CD4-positive, alpha-beta T cell treated with Interferon alpha-2 for 1 hour (primary cell): Measurements from ENCODE around the gene NABP1.

Source experiments
- DNase-seq, 2 donors: peaks; one replicate each; pipeline ENCODE4 v3.0.0-alpha.2; 2020 to 2022

Gene NABP1

DNA sequence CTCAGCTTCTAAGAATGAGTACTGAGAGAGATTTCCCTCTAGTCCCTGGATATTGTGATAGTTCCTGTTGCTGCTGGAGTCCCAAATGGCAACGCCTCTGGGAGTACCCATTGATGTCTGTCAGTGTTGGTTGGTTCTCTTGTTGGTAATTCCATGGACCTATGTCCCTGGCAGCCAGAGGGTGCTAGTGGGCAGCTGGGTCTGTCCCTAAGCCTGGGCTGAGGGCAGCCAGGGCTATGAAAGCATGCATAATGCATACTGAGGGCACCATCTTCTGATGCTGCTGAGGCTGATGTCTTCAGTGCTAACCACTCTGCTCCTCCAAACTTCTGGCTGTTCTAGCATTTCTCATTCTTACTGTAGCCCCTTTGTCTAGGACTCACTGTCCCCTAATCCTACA, 35.9 kb downstream of the NABP1 start:
- no peak for DNase-seq

DNA sequence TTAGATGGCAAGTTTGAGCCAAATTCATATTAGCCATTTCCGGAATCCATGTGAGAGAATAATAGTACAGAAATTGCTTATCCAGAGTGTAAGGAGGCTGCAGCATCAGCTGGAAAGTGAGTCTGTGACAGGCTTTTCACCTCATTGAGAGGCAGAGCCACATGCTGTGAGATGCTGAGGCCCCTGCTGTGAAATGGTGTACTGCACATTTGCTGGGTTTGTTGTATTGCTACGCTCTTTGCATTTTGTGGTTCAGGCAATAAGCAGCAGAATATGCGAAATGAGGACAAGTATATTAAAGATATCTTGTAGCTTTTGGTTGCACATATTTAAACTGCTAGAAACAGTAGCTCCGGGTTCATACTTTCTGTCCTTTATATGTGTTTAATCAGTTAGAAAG, 37.0 kb downstream of the NABP1 start:
- no peak for DNase-seq

DNA sequence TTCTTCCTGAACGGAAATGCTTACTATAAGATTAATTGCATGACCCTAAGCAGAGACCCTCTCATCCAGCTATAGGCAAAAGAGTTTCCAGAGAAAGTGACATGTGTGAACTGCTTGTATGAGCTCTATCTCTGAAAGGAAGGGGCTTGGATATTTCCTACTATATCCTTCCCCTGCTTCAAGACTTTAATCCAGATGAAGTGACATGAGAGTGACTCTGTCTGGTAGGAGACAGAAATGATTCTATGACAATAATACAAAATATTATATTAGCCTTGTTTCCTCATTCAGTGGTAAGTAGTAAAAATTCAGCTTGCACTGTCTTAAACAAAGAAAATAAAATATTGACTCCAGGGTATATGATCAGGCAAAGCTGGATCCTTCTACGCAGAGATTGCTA, 37.5 kb downstream of the NABP1 start:
- no peak for DNase-seq

DNA sequence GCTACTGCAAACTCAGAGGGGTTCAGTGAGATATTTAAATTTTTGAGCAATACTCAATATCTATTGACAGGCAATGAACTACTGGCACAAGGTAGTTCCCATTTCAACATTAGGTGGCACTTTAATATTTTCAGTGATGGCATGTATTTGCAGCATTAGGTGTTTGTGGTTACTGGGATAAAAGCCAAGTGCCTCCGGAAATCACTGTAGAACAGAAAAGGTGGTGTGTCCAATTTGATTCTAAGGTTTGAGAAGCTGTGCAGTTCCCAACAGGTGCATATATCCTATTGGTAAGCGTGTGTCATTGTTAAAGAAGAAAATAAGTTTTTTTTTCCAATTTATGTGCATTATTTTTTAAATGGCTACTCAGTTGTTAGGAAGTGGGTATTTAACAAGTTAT, 41.3 kb downstream of the NABP1 start:
- no peak for DNase-seq

DNA sequence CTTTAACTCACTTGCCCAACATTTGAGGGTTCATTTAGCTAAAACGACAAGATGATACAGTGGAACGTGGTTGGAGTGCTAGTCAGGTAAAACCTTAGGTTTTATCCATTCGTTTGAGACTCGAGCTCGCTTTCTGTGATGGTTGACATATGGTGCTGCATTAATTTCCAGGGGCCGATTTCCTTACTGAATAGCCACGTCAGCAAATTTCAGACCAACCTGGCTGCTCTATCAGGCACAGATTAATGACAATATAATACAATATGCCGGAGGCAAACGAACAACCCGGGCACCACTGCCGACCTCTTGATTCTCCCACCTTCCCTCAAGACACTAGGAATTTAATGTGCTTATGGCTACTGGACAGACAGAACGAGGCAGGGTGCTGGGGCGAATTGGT, 42.0 kb downstream of the NABP1 start:
- no peak for DNase-seq

DNA sequence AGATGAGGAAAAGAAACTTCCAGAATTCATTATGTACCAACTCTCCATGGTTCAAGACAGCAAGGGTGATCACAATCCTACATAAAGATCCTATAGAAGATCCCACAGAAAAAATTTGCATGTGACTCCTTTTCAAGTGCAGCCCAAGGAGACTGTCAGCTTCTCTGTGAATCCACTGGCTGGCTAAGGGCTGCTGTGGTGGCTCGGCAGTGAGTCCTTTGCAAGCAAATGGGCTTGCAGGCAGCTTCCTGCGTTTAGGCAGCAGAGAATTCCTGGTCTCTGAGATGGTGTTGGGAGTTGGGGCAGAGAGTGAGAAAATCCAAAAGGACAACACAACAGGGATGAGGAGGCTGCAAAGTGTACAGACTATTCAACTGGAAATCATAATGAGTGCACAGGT, 43.4 kb downstream of the NABP1 start:
- no peak for DNase-seq

DNA sequence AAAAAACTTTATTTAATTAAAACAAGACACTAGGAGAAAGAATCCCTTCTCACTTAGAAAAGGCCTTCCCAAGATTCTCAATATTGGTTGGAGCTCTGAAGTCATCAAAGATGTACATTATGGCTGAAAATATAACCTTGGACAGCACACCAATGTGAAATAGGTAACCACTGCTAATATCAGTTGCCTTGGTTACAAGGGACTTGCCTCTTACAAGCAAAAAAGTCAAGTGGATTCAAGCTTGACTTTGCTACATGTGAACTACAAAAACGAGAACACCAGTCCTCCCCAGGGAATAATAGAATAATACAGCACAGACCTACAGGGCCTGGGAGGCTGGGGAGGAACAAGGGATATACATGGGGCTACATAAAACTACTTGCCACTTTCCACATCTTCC, 46.1 kb downstream of the NABP1 start:
- no peak for DNase-seq

DNA sequence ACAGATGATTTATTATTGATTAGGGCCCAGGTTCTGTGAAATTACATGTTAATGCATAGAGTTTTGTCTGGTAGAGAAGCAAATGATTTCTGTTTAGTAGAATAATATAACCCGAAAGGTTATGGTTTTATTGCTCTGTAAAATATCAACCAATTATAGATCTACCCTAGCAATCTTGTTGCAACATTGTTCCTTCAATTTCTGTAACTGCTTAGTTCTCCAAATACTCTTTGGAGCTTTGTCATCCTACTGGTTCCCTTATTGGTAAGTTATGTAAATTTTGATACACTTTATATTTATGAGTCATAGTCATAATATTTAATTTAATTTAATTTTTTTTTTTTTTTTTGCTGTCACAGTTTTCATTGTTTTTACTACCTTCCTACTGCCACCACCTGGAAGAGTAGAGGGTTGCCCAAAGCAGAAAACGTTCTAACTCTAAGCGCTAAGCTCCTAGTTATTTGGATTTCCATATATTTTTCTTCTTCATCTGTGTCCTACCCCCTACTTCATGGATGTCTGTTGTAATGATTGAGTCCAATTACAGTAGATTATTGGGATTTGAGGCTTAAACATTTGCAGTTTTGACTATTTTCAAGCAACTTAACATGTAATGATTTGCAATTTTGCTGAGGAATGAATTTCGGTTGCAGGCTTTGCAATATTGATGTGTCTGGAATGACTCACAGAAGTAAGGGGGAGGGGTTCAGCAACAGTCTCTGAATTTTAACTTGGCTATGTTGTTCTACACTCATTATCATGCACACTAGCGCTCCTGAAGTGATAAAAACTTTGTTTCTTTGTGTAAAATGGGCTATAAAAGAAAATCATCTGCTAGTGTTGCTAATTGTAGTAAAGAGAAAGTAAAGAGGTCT, 51.1 kb downstream of the NABP1 start:
- DNase-seq = no peak

DNA sequence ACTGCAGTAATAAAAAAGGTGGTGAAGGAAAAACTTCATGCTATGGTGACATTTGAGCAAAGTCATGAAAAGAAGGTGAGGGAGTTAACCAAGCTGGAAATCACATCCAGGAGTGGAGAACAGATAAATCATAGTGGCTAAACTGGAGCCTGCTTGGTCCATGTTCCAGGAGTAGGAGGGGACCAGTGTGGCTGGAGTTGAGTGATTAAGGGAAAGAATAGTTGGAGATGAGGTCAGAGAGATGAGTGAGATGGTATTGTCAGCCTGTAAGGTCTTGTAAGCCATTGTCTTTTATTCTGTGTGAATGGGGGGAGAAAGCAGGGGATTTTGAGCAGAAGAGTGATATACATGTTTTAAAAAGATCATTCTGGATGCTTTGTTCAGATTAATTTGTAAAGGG, 52.3 kb downstream of the NABP1 start:
- DNase-seq = no peak
